ENCODE results near the gene TSC22D2.

TSC22D2 gene

GRCh38 chr3:150362515-150363302 is 45.4 kb upstream of the TSC22D2 start:
- Histone ChIP-seq H3K9ac (ENCODE audit: low read depth, low read length, poor library complexity, severe bottlenecking) (no peak overlapping the region), H3K36me3 (ENCODE audit: insufficient read depth, low read length) (no peaks in the 10 kb centered on the region), H2AFZ (ENCODE audit: low read length) (no peak overlapping the region), H3K4me2 (ENCODE audit: low read depth, low read length, poor library complexity, severe bottlenecking) (no peak overlapping the region), H3F3A (ENCODE audit: low read depth) (no peaks in the 10 kb centered on the region), H3K4me1 (ENCODE audit: insufficient read depth, low read length, poor library complexity, severe bottlenecking) (no peaks in the 10 kb centered on the region), H4K20me1 (ENCODE audit: insufficient read depth, low read length, poor library complexity, severe bottlenecking) (no peaks in the 10 kb centered on the region), H3K27me3 (ENCODE audit: insufficient read depth, low read length, poor library complexity, severe bottlenecking) (no peaks in the 10 kb centered on the region), H3K9me2 (replicated peaks; ENCODE audit: low read depth, low read length) (no peaks in the 10 kb centered on the region), H3K4me3 (ENCODE audit: low read length, poor library complexity, severe bottlenecking) (no peak overlapping the region), H3K9me3 (ENCODE audit: insufficient read depth, low read depth, low read length) (no peaks in the 10 kb centered on the region), H3K79me2 (ENCODE audit: insufficient read depth, low read length) (no peaks in the 10 kb centered on the region)
- TF ChIP-seq, protein P1, sequence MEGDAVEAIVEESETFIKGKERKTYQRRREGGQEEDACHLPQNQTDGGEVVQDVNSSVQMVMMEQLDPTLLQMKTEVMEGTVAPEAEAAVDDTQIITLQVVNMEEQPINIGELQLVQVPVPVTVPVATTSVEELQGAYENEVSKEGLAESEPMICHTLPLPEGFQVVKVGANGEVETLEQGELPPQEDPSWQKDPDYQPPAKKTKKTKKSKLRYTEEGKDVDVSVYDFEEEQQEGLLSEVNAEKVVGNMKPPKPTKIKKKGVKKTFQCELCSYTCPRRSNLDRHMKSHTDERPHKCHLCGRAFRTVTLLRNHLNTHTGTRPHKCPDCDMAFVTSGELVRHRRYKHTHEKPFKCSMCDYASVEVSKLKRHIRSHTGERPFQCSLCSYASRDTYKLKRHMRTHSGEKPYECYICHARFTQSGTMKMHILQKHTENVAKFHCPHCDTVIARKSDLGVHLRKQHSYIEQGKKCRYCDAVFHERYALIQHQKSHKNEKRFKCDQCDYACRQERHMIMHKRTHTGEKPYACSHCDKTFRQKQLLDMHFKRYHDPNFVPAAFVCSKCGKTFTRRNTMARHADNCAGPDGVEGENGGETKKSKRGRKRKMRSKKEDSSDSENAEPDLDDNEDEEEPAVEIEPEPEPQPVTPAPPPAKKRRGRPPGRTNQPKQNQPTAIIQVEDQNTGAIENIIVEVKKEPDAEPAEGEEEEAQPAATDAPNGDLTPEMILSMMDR (conservative IDR thresholded peaks at IDR 0.05; ENCODE audit: low read length): no peak
- TF ChIP-seq EZH2phosphoT487 (IDR thresholded peaks at IDR 0.05; ENCODE audit: borderline replicate concordance): no peak

DNA sequence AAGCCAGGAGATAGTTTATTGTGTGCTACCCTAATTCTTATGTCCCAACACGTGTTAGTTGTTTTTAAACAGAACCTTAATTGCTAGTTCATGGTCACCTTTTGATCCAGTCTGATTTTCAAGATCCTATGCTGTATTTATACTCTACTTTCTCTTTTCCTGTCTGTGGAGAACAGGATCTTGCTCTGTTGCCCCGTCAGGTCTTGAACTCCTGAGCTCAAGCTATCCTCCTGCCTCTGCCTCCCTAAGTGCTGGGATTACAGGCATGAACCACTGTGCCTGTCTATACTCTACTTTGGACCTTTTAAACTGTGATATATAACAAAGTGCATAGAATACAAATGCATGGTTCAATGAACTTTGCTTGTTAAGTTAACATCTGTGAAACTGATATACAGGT is 44.7 kb upstream of the TSC22D2 start:
- H3K4me3 ChIP-seq (ENCODE audit: low read length, poor library complexity, severe bottlenecking): no peak overlapping the region
- H3K4me2 ChIP-seq (ENCODE audit: low read depth, low read length, poor library complexity, severe bottlenecking): no peak overlapping the region
- H4K20me1 ChIP-seq (ENCODE audit: insufficient read depth, low read length, poor library complexity, severe bottlenecking): no peaks in the 10 kb centered on the region
- TF ChIP-seq, protein P1 (conservative IDR thresholded peaks at IDR 0.05; ENCODE audit: low read length): no peak
- no peak for TF ChIP-seq EZH2phosphoT487 (IDR thresholded peaks at IDR 0.05; ENCODE audit: borderline replicate concordance)
- H3K9ac ChIP-seq (ENCODE audit: low read depth, low read length, poor library complexity, severe bottlenecking): no peak overlapping the region
- H3K9me3 ChIP-seq (ENCODE audit: insufficient read depth, low read depth, low read length): no peaks in the 10 kb centered on the region
- H3K4me1 ChIP-seq (ENCODE audit: insufficient read depth, low read length, poor library complexity, severe bottlenecking): no peaks in the 10 kb centered on the region
- H3K9me2 ChIP-seq (replicated peaks; ENCODE audit: low read depth, low read length): no peaks in the 10 kb centered on the region
- no peaks in the 10 kb centered on the region for H3F3A ChIP-seq (ENCODE audit: low read depth)
- H2AFZ ChIP-seq (ENCODE audit: low read length): no peak overlapping the region
- no peaks in the 10 kb centered on the region for H3K27me3 ChIP-seq (ENCODE audit: insufficient read depth, low read length, poor library complexity, severe bottlenecking)
- H3K36me3 ChIP-seq (ENCODE audit: insufficient read depth, low read length): no peaks in the 10 kb centered on the region
- no peaks in the 10 kb centered on the region for H3K79me2 ChIP-seq (ENCODE audit: insufficient read depth, low read length)

GRCh38 chr3:150365132-150365604 is 42.9 kb upstream of the TSC22D2 start:
- Histone ChIP-seq H3K27me3 (ENCODE audit: insufficient read depth, low read length, poor library complexity, severe bottlenecking) (no peaks in the 10 kb centered on the region), H3K9ac (ENCODE audit: low read depth, low read length, poor library complexity, severe bottlenecking) (no peak overlapping the region), H4K20me1 (ENCODE audit: insufficient read depth, low read length, poor library complexity, severe bottlenecking) (no peaks in the 10 kb centered on the region), H3K9me2 (replicated peaks; ENCODE audit: low read depth, low read length) (no peaks in the 10 kb centered on the region), H3K4me1 (ENCODE audit: insufficient read depth, low read length, poor library complexity, severe bottlenecking) (no peaks in the 10 kb centered on the region), H3K4me2 (ENCODE audit: low read depth, low read length, poor library complexity, severe bottlenecking) (no peak overlapping the region), H3K4me3 (ENCODE audit: low read length, poor library complexity, severe bottlenecking) (no peak overlapping the region), H3K36me3 (ENCODE audit: insufficient read depth, low read length) (no peaks in the 10 kb centered on the region), H3K79me2 (ENCODE audit: insufficient read depth, low read length) (no peaks in the 10 kb centered on the region), H2AFZ (ENCODE audit: low read length) (no peak overlapping the region), H3K9me3 (ENCODE audit: insufficient read depth, low read depth, low read length) (no peaks in the 10 kb centered on the region), H3F3A (ENCODE audit: low read depth) (no peaks in the 10 kb centered on the region)
- TF ChIP-seq EZH2phosphoT487 (IDR thresholded peaks at IDR 0.05; ENCODE audit: borderline replicate concordance): no peak
- TF ChIP-seq, protein P1 (conservative IDR thresholded peaks at IDR 0.05; ENCODE audit: low read length): no peak
